K562 (cell line): Measurements from ENCODE around the gene BRAP. TPM values are rescaled to one million over a fixed set of nuclear protein-coding genes. Genes with fewer than 3 reads are reported as not detected.

ENCODE experiments used
- ATAC-seq: fragments of 200-7000 bp; cut with Tn5 transposase; 3 replicates; pipeline ENCODE4 v1.9.1; 2020; ENCODE audit warnings: moderate library complexity
- BruUV-seq: library from RNA; stranded (reverse); fragments of 400-500 nt; replicated peaks from 2 replicates; lab custom pipeline; 2021; lab: Mats Ljungman, UMichigan
- CTCF ChIA-PET: fragments of 300-600 bp; formaldehyde crosslinking; extraction: SDS; loops from one replicate; lab custom pipeline; 2021; ENCODE audit warnings: low intra/inter-chr PET ratio; lab: Yijun Ruan, JAX
- POLR2A ChIA-PET: fragments of 300-600, 350-650 bp; sonication (Branson Sonifier 250); formaldehyde crosslinking; extraction: SDS; loops from one replicate; lab custom pipeline; 2021; ENCODE audit warnings: antibody characterized with exemption, inconsistent platforms; lab: Yijun Ruan, JAX
- DNase-seq, 4 experiments: peaks; one replicate each; pipeline versions ENCODE4 v3.0.0 to v3.0.0-alpha.2; 2011 to 2018; ENCODE audit warnings: low spot score in 3 of 4, mixed read lengths in 3 of 4; ENCODE audit errors: extremely low read depth in 1 of 4
- FAIRE-seq: peaks from 2 replicates; lab custom pipeline; 2011; peaks lifted over from hg19 to GRCh38; lab: Jason Lieb, UNC
- H2AFZ ChIP-seq: 2 replicates; pipeline ENCODE4 v1.6.0; 2011; ENCODE audit warnings: low read depth, low read length, control low read depth, inconsistent platforms
- H3K27ac ChIP-seq: fragments of 200-600 bp; 3 replicates; pipeline ENCODE4 v1.8.0; 2011; ENCODE audit warnings: low read depth, mild to moderate bottlenecking, control low read depth, inconsistent platforms, low read length, moderate library complexity, mixed read lengths; ENCODE audit errors: extremely low read depth
- H3K27me3 ChIP-seq, 2 experiments: fragments of 300-600 bp in 1 of 2; 2 replicates in 1 of 2; 3 replicates in 1 of 2; pipeline versions ENCODE4 v1.6.0 to v1.8.0; 2011; ENCODE audit warnings: inconsistent platforms in 2 of 2, low read length in 2 of 2, mild to moderate bottlenecking in 1 of 2, mixed read lengths in 1 of 2, moderate library complexity in 1 of 2; ENCODE audit not compliant: control insufficient read depth in 2 of 2, insufficient read depth in 2 of 2
- H3K36me3 ChIP-seq: fragments of 300-600 bp; 3 replicates; pipeline ENCODE4 v1.8.0; 2011; ENCODE audit warnings: mild to moderate bottlenecking, low read length, inconsistent platforms; ENCODE audit not compliant: control insufficient read depth, insufficient read depth
- H3K4me1 ChIP-seq, 2 experiments: fragments of 200-600 bp in 1 of 2; replicated peaks in 1 of 2; 2 replicates in 1 of 2; 3 replicates in 1 of 2; pipeline versions ENCODE4 v1.5.1 to v1.8.0; 2011; ENCODE audit warnings: inconsistent platforms in 2 of 2, low read length in 2 of 2, mild to moderate bottlenecking in 1 of 2, mixed read lengths in 1 of 2, moderate library complexity in 1 of 2; ENCODE audit not compliant: control insufficient read depth in 2 of 2, insufficient read depth in 2 of 2
- H3K4me2 ChIP-seq: 2 replicates; pipeline ENCODE4 v1.6.1; 2011; ENCODE audit warnings: low read length, control low read depth, inconsistent platforms, mixed read lengths; ENCODE audit not compliant: insufficient read depth
- H3K4me3 ChIP-seq: fragments of 200-600 bp; sonication (generic), shearing (Covaris generic); 2 replicates; pipeline ENCODE4 v1.5.1; 2016; ENCODE audit warnings: control low read depth, inconsistent platforms
- H3K79me2 ChIP-seq: fragments of 200-600 bp; 3 replicates; pipeline ENCODE4 v1.8.0; 2011; ENCODE audit warnings: low read length, inconsistent platforms; ENCODE audit not compliant: control insufficient read depth, insufficient read depth
- H3K9ac ChIP-seq, 2 experiments: 2 replicates each; pipeline versions ENCODE4 v1.6.0 to v1.6.1; 2011; ENCODE audit warnings: low read depth in 2 of 2, low read length in 2 of 2, control low read depth in 1 of 2, inconsistent platforms in 1 of 2, mild to moderate bottlenecking in 1 of 2, mixed read lengths in 1 of 2; ENCODE audit not compliant: insufficient read depth in 1 of 2
- H3K9me1 ChIP-seq: one replicate; pipeline ENCODE4 v1.6.0; 2011; ENCODE audit warnings: inconsistent platforms, mild to moderate bottlenecking, low read length, moderate library complexity; ENCODE audit not compliant: control insufficient read depth, insufficient read depth
- H3K9me3 ChIP-seq: replicated peaks from 2 replicates; pipeline ENCODE4 v1.5.1; 2011; ENCODE audit warnings: low read depth, low read length, inconsistent platforms; ENCODE audit not compliant: control insufficient read depth, insufficient read depth
- H4K20me1 ChIP-seq: replicated peaks from 2 replicates; pipeline ENCODE4 v1.6.1; 2011; ENCODE audit warnings: low read length, inconsistent platforms, mixed read lengths; ENCODE audit not compliant: control insufficient read depth, insufficient read depth
- CTCF ChIP-seq, 3 experiments: IDR thresholded peaks in 2 of 3; conservative IDR thresholded peaks in 1 of 3; 2 replicates each; pipeline ENCODE4 v1.5.1; 2011 to 2012; ENCODE audit warnings: low read length in 3 of 3, mild to moderate bottlenecking in 3 of 3, control low read depth in 2 of 3, improper control_type of control experiment in 1 of 3, inconsistent platforms in 1 of 3, low read depth in 1 of 3, mixed read lengths in 1 of 3, moderate library complexity in 1 of 3; ENCODE audit not compliant: insufficient read depth in 2 of 3
- RBM39 ChIP-seq: fragments of 200-400 bp; formaldehyde crosslinking; optimal IDR thresholded peaks from 2 replicates; pipeline ENCODE3; 2018; ENCODE audit warnings: low read depth, low read length
- WGBS: fragments of 100-300 bp; shearing (Covaris generic); methylation state at CpG from one replicate; pipeline ENCODE4 v1.1.6; 2016; ENCODE audit warnings: low coverage, mixed read lengths; ENCODE audit not compliant: insufficient coverage; ENCODE audit errors: missing lambda C conversion rate; 5-methylcytosine and 5-hydroxymethylcytosine counted together
- in situ Hi-C: fragments of 300-500 bp; cut with MboI; formaldehyde crosslinking; loops from 4 replicates; pipeline ENCODE4 v1.15.0; 2018; ENCODE audit warnings: inconsistent platforms, mixed read lengths
- intact Hi-C: fragments of 100-400 bp; cut with micrococcal nuclease; formaldehyde crosslinking; loops from 2 replicates; pipeline ENCODE4 v1.14.2; 2022
- polyA plus RNA-seq, 8 experiments: library from polyadenylated mRNA; depleted of rRNA in 4 of 8; stranded (reverse) in 5 of 8; unstranded in 3 of 8; fragments of >200 nt; fragmentation: Nextera tagmentation in 2 of 8; fragmentation: Illumina TruSeq in 1 of 8; extraction: Ambion mirVana in 2 of 8; extraction: Trizol in 1 of 8; gene quantifications; 2 replicates each; pipeline versions ENCODE4 v1.2.1 to v1.2.3, GENCODE V29; 2011 to 2014; ENCODE audit warnings: inconsistent platforms in 1 of 8, missing spikeins in 1 of 8
- total RNA-seq, 7 experiments: library from RNA; depleted of rRNA in 6 of 7; stranded (reverse); fragments of >200 nt in 6 of 7; fragmentation: Illumina TruSeq in 2 of 7; extraction: Trizol in 2 of 7; gene quantifications; 2 replicates each; pipeline versions ENCODE4 v1.2.1 to v1.2.3, GENCODE V29; 2011 to 2021; ENCODE audit warnings: low replicate concordance in 1 of 7

BRAP gene
- total and polyA plus RNA-seq, 9 of the 15 experiments (the other 6 are each of a cell fraction or from before 2014, with no cell fraction given), result 2.2 to 32.6 (median 27.5) TPM

GRCh38 chr12:111642681-111643426, 42.9 kb downstream of the BRAP start:
- Histone ChIP-seq H3K27me3 (no peaks in the 10 kb centered on the region), H3K4me3 (no peak overlapping the region), H3K9me1 (no peaks in the 10 kb centered on the region), H3K9ac (no peak overlapping the region), H2AFZ (no peak overlapping the region), H3K79me2 (no peaks in the 10 kb centered on the region), H3K4me1 (peaks cover 6 to 10% of the 10 kb centered on the region in 2 experiments; a peak in 3 of 5 replicates), H3K9me3 (no peaks in the 10 kb centered on the region), H3K27ac (peak overlapping the region; percentile 29; the same call in 1 of the 3 replicates), H4K20me1 (no peaks in the 10 kb centered on the region), H3K36me3 (peaks cover 59% of the 10 kb centered on the region), H3K4me2 (no peak overlapping the region)
- intact Hi-C loops (no loop called here), in situ Hi-C loops (no loop called here)
- WGBS, result 65% methylated on average over 4 of the region's 4 CpGs
- ChIA-PET CTCF (no interaction called here), POLR2A (interaction anchor here (1.3 kb wide), 2 partner anchors 8 to 27 kb away, joined by 4 to 5 read pairs; no protein-coding TSS in a partner anchor)
- ATAC-seq (no peak), DNase-seq (peak in 1 of 4 experiments; percentile 38), FAIRE-seq (no peak)
- TF ChIP-seq CTCF (IDR thresholded peaks at IDR 0.05 in 2 of 3, conservative IDR thresholded peaks at IDR 0.05 in 1 of 3; ENCODE audit: insufficient read depth in 2 of 3, low read depth in 1 of 3, low read length in 3 of 3) (peak in 1 of 3 experiments; percentile 19; a peak in 1 of 6 replicates), RBM39 (no peak)
- no TSS peak for BruUV-seq
